ENCODE data around the gene GLB1L3. TPM values are rescaled to one million over a fixed set of nuclear protein-coding genes. Genes with fewer than 3 reads are reported as not detected.

The GLB1L3 gene
- total RNA-seq, 1 donor from 2014 or later: 16.5 TPM

GRCh38 chr11:134337051-134337450 is 60.9 kb downstream of the GLB1L3 start:
- peaks cover 17% of the 10 kb centered on the region for H3K4me1 Mint-ChIP-seq (ENCODE audit: unreplicated experiment)
- TF ChIP-seq, protein P1, sequence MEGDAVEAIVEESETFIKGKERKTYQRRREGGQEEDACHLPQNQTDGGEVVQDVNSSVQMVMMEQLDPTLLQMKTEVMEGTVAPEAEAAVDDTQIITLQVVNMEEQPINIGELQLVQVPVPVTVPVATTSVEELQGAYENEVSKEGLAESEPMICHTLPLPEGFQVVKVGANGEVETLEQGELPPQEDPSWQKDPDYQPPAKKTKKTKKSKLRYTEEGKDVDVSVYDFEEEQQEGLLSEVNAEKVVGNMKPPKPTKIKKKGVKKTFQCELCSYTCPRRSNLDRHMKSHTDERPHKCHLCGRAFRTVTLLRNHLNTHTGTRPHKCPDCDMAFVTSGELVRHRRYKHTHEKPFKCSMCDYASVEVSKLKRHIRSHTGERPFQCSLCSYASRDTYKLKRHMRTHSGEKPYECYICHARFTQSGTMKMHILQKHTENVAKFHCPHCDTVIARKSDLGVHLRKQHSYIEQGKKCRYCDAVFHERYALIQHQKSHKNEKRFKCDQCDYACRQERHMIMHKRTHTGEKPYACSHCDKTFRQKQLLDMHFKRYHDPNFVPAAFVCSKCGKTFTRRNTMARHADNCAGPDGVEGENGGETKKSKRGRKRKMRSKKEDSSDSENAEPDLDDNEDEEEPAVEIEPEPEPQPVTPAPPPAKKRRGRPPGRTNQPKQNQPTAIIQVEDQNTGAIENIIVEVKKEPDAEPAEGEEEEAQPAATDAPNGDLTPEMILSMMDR (IDR thresholded peaks at IDR 0.05; ENCODE audit: unreplicated experiment): no peak
- no peaks in the 10 kb centered on the region for H3K9me3 Mint-ChIP-seq (ENCODE audit: unreplicated experiment)
- no peak overlapping the region for H3K27ac Mint-ChIP-seq (ENCODE audit: unreplicated experiment)
- H3K4me3 Mint-ChIP-seq (ENCODE audit: unreplicated experiment): no peak overlapping the region
- H3K27me3 Mint-ChIP-seq (ENCODE audit: unreplicated experiment): peaks cover 17% of the 10 kb centered on the region
- H3K36me3 Mint-ChIP-seq (ENCODE audit: low read depth, unreplicated experiment): peaks cover 5% of the 10 kb centered on the region
- no peak for DNase-seq (ENCODE audit: low spot score)

DNA sequence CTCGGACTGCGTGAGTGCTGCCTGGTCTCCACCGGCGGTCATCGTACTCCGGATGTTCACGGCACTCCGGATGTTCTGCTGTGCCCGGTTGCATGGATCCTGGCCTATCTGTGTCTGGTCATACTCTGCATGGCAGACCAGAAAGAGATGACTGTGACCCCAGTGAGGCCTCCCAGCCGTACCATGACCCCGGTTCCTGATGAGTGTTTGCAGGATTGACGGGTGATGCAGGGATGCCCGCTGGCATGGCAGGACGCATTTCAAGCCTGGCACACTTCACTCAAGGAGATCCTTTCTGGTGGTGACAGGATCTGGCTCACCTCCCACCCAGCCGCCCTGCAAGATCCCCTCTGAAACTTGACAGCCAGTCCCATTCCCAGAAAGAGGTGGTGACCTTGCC is 61.9 kb downstream of the GLB1L3 start:
- Mint-ChIP-seq H3K36me3 (ENCODE audit: low read depth, unreplicated experiment) (no peaks in the 10 kb centered on the region), H3K9me3 (ENCODE audit: unreplicated experiment) (no peaks in the 10 kb centered on the region), H3K4me3 (ENCODE audit: unreplicated experiment) (no peak overlapping the region), H3K27me3 (ENCODE audit: unreplicated experiment) (peaks cover 12% of the 10 kb centered on the region), H3K27ac (ENCODE audit: unreplicated experiment) (no peak overlapping the region), H3K4me1 (ENCODE audit: unreplicated experiment) (peaks cover 10% of the 10 kb centered on the region)
- DNase-seq (ENCODE audit: low spot score): no peak
- TF ChIP-seq, protein P1 (IDR thresholded peaks at IDR 0.05; ENCODE audit: unreplicated experiment): no peak

- peaks cover 6% of the 10 kb centered on the region for H3K4me1 Mint-ChIP-seq (ENCODE audit: unreplicated experiment)
- TF ChIP-seq, protein P1 (IDR thresholded peaks at IDR 0.05; ENCODE audit: unreplicated experiment): no peak
- H3K4me3 Mint-ChIP-seq (ENCODE audit: unreplicated experiment): no peak overlapping the region
- peaks cover 6% of the 10 kb centered on the region for H3K27me3 Mint-ChIP-seq (ENCODE audit: unreplicated experiment)
- no peak overlapping the region for H3K27ac Mint-ChIP-seq (ENCODE audit: unreplicated experiment)
- DNase-seq (ENCODE audit: low spot score): no peak
- H3K9me3 Mint-ChIP-seq (ENCODE audit: unreplicated experiment): no peaks in the 10 kb centered on the region
- H3K36me3 Mint-ChIP-seq (ENCODE audit: low read depth, unreplicated experiment): no peaks in the 10 kb centered on the region
Observed at GRCh38 chr11:134338654-134339053, 62.5 kb downstream of the GLB1L3 start.

- Mint-ChIP-seq H3K27me3 (ENCODE audit: unreplicated experiment) (peaks cover 4% of the 10 kb centered on the region), H3K4me3 (ENCODE audit: unreplicated experiment) (no peak overlapping the region), H3K36me3 (ENCODE audit: low read depth, unreplicated experiment) (no peaks in the 10 kb centered on the region), H3K4me1 (ENCODE audit: unreplicated experiment) (no peaks in the 10 kb centered on the region), H3K27ac (ENCODE audit: unreplicated experiment) (no peak overlapping the region), H3K9me3 (ENCODE audit: unreplicated experiment) (no peaks in the 10 kb centered on the region)
- DNase-seq (ENCODE audit: low spot score): no peak
- TF ChIP-seq, protein P1 (IDR thresholded peaks at IDR 0.05; ENCODE audit: unreplicated experiment): no peak
Observed at GRCh38 chr11:134339756-134340155, 63.6 kb downstream of the GLB1L3 start.

- H3K27me3 Mint-ChIP-seq (ENCODE audit: unreplicated experiment): peaks cover 6% of the 10 kb centered on the region
- H3K4me3 Mint-ChIP-seq (ENCODE audit: unreplicated experiment): no peak overlapping the region
- no peaks in the 10 kb centered on the region for H3K9me3 Mint-ChIP-seq (ENCODE audit: unreplicated experiment)
- DNase-seq (ENCODE audit: low spot score): no peak
- H3K27ac Mint-ChIP-seq (ENCODE audit: unreplicated experiment): no peak overlapping the region
- no peaks in the 10 kb centered on the region for H3K4me1 Mint-ChIP-seq (ENCODE audit: unreplicated experiment)
- TF ChIP-seq, protein P1 (IDR thresholded peaks at IDR 0.05; ENCODE audit: unreplicated experiment): no peak
- no peaks in the 10 kb centered on the region for H3K36me3 Mint-ChIP-seq (ENCODE audit: low read depth, unreplicated experiment)
Observed at GRCh38 chr11:134340354-134340964, 64.3 kb downstream of the GLB1L3 start.

All from endothelial cell (in vitro differentiated cells).